ENCODE results near the gene FCAMR. TPM values are rescaled to one million over a fixed set of nuclear protein-coding genes. Genes with fewer than 3 reads are reported as not detected.

FCAMR gene
- total and polyA plus RNA-seq, 2 experiments from 2014 or later, result not detected

- Histone ChIP-seq H3K27me3 (ENCODE audit: insufficient read depth) (no peaks in the 10 kb centered on the region), H3K27ac (ENCODE audit: low read depth) (no peak overlapping the region), H3K4me3 (no peak overlapping the region), H4K20me1 (replicated peaks; ENCODE audit: insufficient read depth) (no peaks in the 10 kb centered on the region), H3K36me3 (ENCODE audit: insufficient read depth) (no peaks in the 10 kb centered on the region), H2AFZ (no peak overlapping the region), H3K79me2 (replicated peaks; ENCODE audit: insufficient read depth) (no peaks in the 10 kb centered on the region), H3K9me2 (ENCODE audit: insufficient read depth) (no peaks in the 10 kb centered on the region), H3K4me1 (ENCODE audit: insufficient read depth) (no peaks in the 10 kb centered on the region), H3F3A (replicated peaks; ENCODE audit: low read depth) (no peaks in the 10 kb centered on the region), H3K4me2 (no peak overlapping the region)
- no peaks in the 10 kb centered on the region for H3K9me3 Mint-ChIP-seq
- H3K4me3 Mint-ChIP-seq, result no peak overlapping the region
- H3K27me3 Mint-ChIP-seq (ENCODE audit: insufficient read depth, low read depth, poor library complexity), result peaks cover 5% of the 10 kb centered on the region
- TF ChIP-seq STAT1 (IDR thresholded peaks at IDR 0.05; ENCODE audit: unreplicated experiment) (no peak), POLR2AphosphoS5 (IDR thresholded peaks at IDR 0.05; ENCODE audit: low read depth) (no peak), ZNF114 (CRISPR knock-in tag; IDR thresholded peaks at IDR 0.05) (no peak), JUNB (IDR thresholded peaks at IDR 0.05; ENCODE audit: unreplicated experiment) (no peak), ETS1 (IDR thresholded peaks at IDR 0.05) (no peak)
- H3K27ac Mint-ChIP-seq, result no peak overlapping the region
- ATAC-seq (no peak), DNase-seq (ENCODE audit: low spot score) (no peak)
- peaks cover 8% of the 10 kb centered on the region; the same call in 2 of the 3 replicates for H3K4me1 Mint-ChIP-seq
- H3K36me3 Mint-ChIP-seq (ENCODE audit: low read depth), result no peaks in the 10 kb centered on the region
Observed at GRCh38 chr1:207000651-207001291, 30.5 kb upstream of the FCAMR start.

GRCh38 chr1:206998816-206999215 is 28.6 kb upstream of the FCAMR start:
- H3K27me3 Mint-ChIP-seq (ENCODE audit: insufficient read depth, low read depth, poor library complexity), result peaks cover 5% of the 10 kb centered on the region
- H3K4me1 Mint-ChIP-seq, result peaks cover 8% of the 10 kb centered on the region; the same call in 2 of the 3 replicates
- no peaks in the 10 kb centered on the region for H3K27me3 ChIP-seq (ENCODE audit: insufficient read depth)
- no peak overlapping the region for H3K27ac ChIP-seq (ENCODE audit: low read depth)
- no peaks in the 10 kb centered on the region for H4K20me1 ChIP-seq (replicated peaks; ENCODE audit: insufficient read depth)
- H3K4me1 ChIP-seq (ENCODE audit: insufficient read depth), result no peaks in the 10 kb centered on the region
- H2AFZ ChIP-seq, result no peak overlapping the region
- H3K9me3 Mint-ChIP-seq, result no peaks in the 10 kb centered on the region
- H3K79me2 ChIP-seq (replicated peaks; ENCODE audit: insufficient read depth), result no peaks in the 10 kb centered on the region
- ATAC-seq (no peak), DNase-seq (ENCODE audit: low spot score) (no peak)
- no peaks in the 10 kb centered on the region for H3F3A ChIP-seq (replicated peaks; ENCODE audit: low read depth)
- H3K27ac Mint-ChIP-seq, result no peak overlapping the region
- H3K36me3 ChIP-seq (ENCODE audit: insufficient read depth), result no peaks in the 10 kb centered on the region
- H3K4me3 ChIP-seq, result no peak overlapping the region
- no peak overlapping the region for H3K4me2 ChIP-seq
- H3K36me3 Mint-ChIP-seq (ENCODE audit: low read depth), result no peaks in the 10 kb centered on the region
- no peaks in the 10 kb centered on the region for H3K9me2 ChIP-seq (ENCODE audit: insufficient read depth)
- H3K4me3 Mint-ChIP-seq, result no peak overlapping the region
- TF ChIP-seq CTCF (conservative IDR thresholded peaks at IDR 0.05; ENCODE audit: low read depth in 2 of 2) (no peak), STAT1 (IDR thresholded peaks at IDR 0.05; ENCODE audit: unreplicated experiment) (no peak), ETS1 (IDR thresholded peaks at IDR 0.05) (no peak), EZH2phosphoT487 (IDR thresholded peaks at IDR 0.05; ENCODE audit: unreplicated experiment) (no peak), ZNF331 (CRISPR knock-in tag; IDR thresholded peaks at IDR 0.05; ENCODE audit: low read depth) (no peak), ZNF462 (CRISPR knock-in tag; IDR thresholded peaks at IDR 0.05) (no peak), NANOG (IDR thresholded peaks at IDR 0.05; ENCODE audit: borderline replicate concordance) (no peak), ZNF114 (CRISPR knock-in tag; IDR thresholded peaks at IDR 0.05) (no peak), POLR2AphosphoS5 (IDR thresholded peaks at IDR 0.05; ENCODE audit: low read depth) (no peak), EZH2 (IDR thresholded peaks at IDR 0.05; ENCODE audit: low read depth, unreplicated experiment) (no peak)

Data from GM23338 (cell line).